CD4-positive, alpha-beta memory T cell (primary cell): ENCODE data around the gene DNAJC6. TPM values are rescaled to one million over a fixed set of nuclear protein-coding genes. Genes with fewer than 3 reads are reported as not detected.
A peak's percentile ranks its signal among the peaks of the same experiment; 100 is the strongest.

ENCODE experiments used
- CTCF ChIA-PET: fragments of 350-600 bp; sonication (Branson Sonifier 250); formaldehyde crosslinking; loops from one replicate; lab custom pipeline; 2021; ENCODE audit warnings: inconsistent platforms; ENCODE audit not compliant: partially characterized antibody; lab: Charles Lee
- POLR2A ChIA-PET: fragments of 350-600 bp; sonication (Branson Sonifier 250); formaldehyde crosslinking; loops from one replicate; lab custom pipeline; 2021; ENCODE audit not compliant: partially characterized antibody; lab: Charles Lee
- DNase-seq, 5 donors: peaks; one replicate each; pipeline versions ENCODE4 v3.0.0 to v3.0.0-alpha.2; 2020 to 2022; ENCODE audit warnings: mixed read lengths in 1 of 5
- H3K27ac ChIP-seq: one replicate; pipeline ENCODE4 v1.7.0; 2013; ENCODE audit warnings: low read depth, low read length
- H3K27me3 ChIP-seq: 2 replicates; pipeline ENCODE4 v1.7.0; 2013; ENCODE audit warnings: mild to moderate bottlenecking, low read length, moderate library complexity; ENCODE audit not compliant: insufficient read depth
- H3K36me3 ChIP-seq: 2 replicates; pipeline ENCODE4 v1.7.0; 2013; ENCODE audit warnings: mild to moderate bottlenecking, low read length, moderate library complexity; ENCODE audit not compliant: insufficient read depth
- H3K4me1 ChIP-seq: 2 replicates; pipeline ENCODE4 v1.7.0; 2013; ENCODE audit warnings: mild to moderate bottlenecking, low read length, moderate library complexity; ENCODE audit not compliant: insufficient read depth
- H3K4me3 ChIP-seq, 2 donors: one replicate each; pipeline ENCODE4 v1.7.0; 2013; ENCODE audit warnings: low read length in 2 of 2, mild to moderate bottlenecking in 1 of 2
- H3K9me3 ChIP-seq, 2 donors: one replicate each; pipeline ENCODE4 v1.7.0; 2013; ENCODE audit warnings: low read length in 2 of 2, control low read depth in 1 of 2; ENCODE audit not compliant: control insufficient read depth in 1 of 2
- H3K27ac Mint-ChIP-seq, 7 donors: one replicate each; pipeline ENCODE4 v1.8.0; 2020 to 2021; ENCODE audit warnings: mixed read lengths in 7 of 7, mild to moderate bottlenecking in 6 of 7, inconsistent platforms in 3 of 7, moderate library complexity in 3 of 7
- H3K27me3 Mint-ChIP-seq, 2 donors: one replicate each; pipeline ENCODE4 v1.8.0; 2020 to 2021; ENCODE audit warnings: mixed read lengths in 2 of 2
- H3K36me3 Mint-ChIP-seq, 2 donors: one replicate each; pipeline ENCODE4 v1.8.0; 2020 to 2021; ENCODE audit warnings: mixed read lengths in 2 of 2, inconsistent platforms in 1 of 2, mild to moderate bottlenecking in 1 of 2
- H3K4me1 Mint-ChIP-seq, 4 donors: one replicate each; pipeline ENCODE4 v1.8.0; 2020 to 2021; ENCODE audit warnings: mixed read lengths in 4 of 4, mild to moderate bottlenecking in 1 of 4
- H3K4me3 Mint-ChIP-seq, 8 donors: one replicate each; pipeline ENCODE4 v1.8.0; 2020 to 2021; ENCODE audit warnings: mixed read lengths in 8 of 8, mild to moderate bottlenecking in 7 of 8, moderate library complexity in 6 of 8, inconsistent platforms in 3 of 8
- H3K9me3 Mint-ChIP-seq, 8 donors: one replicate each; pipeline ENCODE4 v1.8.0; 2020 to 2021; ENCODE audit warnings: mixed read lengths in 8 of 8, mild to moderate bottlenecking in 5 of 8, inconsistent platforms in 3 of 8, moderate library complexity in 1 of 8
- intact Hi-C: fragments of 100-400 bp; cut with micrococcal nuclease; formaldehyde crosslinking; loops from one replicate; pipeline ENCODE4 v1.15.1; 2023
- polyA plus RNA-seq, 2 donors: library from polyadenylated mRNA; unstranded; fragments of 300-500 nt; fragmentation: Illumina TruSeq; gene quantifications; one replicate each; pipeline ENCODE4 v1.2.3, GENCODE V29; 2021
- total RNA-seq, 2 experiments: library from RNA; stranded (reverse); gene quantifications; one replicate each; pipeline ENCODE4 v1.2.3, GENCODE V29; 2021

The DNAJC6 gene
- total and polyA plus RNA-seq, 4 experiments from 2014 or later: 0.35 to 4.3 (median 2.2) TPM

GRCh38 chr1:65292861-65293593, 16.3 kb upstream of the DNAJC6 start:
- CTCF ChIA-PET: no interaction called here
- Histone ChIP-seq H3K36me3 (no peaks in the 10 kb centered on the region), H3K27ac (no peak overlapping the region), H3K27me3 (no peaks in the 10 kb centered on the region), H3K4me1 (no peaks in the 10 kb centered on the region), H3K4me3 (no peak overlapping the region), H3K9me3 (no peaks in the 10 kb centered on the region)
- H3K4me1 Mint-ChIP-seq: no peaks in the 10 kb centered on the region
- no peak overlapping the region for H3K4me3 Mint-ChIP-seq
- DNase-seq: no peak
- H3K36me3 Mint-ChIP-seq: peaks cover 0 to 3% of the 10 kb centered on the region in 2 donors
- no peak overlapping the region for H3K27ac Mint-ChIP-seq
- H3K27me3 Mint-ChIP-seq: peaks cover 2 to 5% of the 10 kb centered on the region in 2 donors
- intact Hi-C loops: no loop called here
- POLR2A ChIA-PET: no interaction called here
- peaks cover 0 to 2% (median 0%) of the 10 kb centered on the region in 8 donors for H3K9me3 Mint-ChIP-seq

GRCh38 chr1:65297706-65298105, 11.6 kb upstream of the DNAJC6 start:
- Mint-ChIP-seq H3K9me3 (peaks cover 0 to 3% (median 0%) of the 10 kb centered on the region in 8 donors), H3K36me3 (no peaks in the 10 kb centered on the region), H3K4me1 (no peaks in the 10 kb centered on the region), H3K27me3 (peaks cover 2 to 4% of the 10 kb centered on the region in 2 donors), H3K4me3 (no peak overlapping the region), H3K27ac (no peak overlapping the region)
- Histone ChIP-seq H3K4me3 (no peak overlapping the region), H3K9me3 (no peaks in the 10 kb centered on the region), H3K27ac (no peak overlapping the region), H3K27me3 (no peaks in the 10 kb centered on the region), H3K4me1 (no peaks in the 10 kb centered on the region), H3K36me3 (no peaks in the 10 kb centered on the region)
- no peak for DNase-seq
- ChIA-PET CTCF (no interaction called here), POLR2A (no interaction called here)
- intact Hi-C loops: no loop called here

- POLR2A ChIA-PET: no interaction called here
- intact Hi-C loops: no loop called here
- Mint-ChIP-seq H3K27ac (no peak overlapping the region), H3K9me3 (peaks cover 0 to 4% (median 0%) of the 10 kb centered on the region in 8 donors), H3K4me1 (no peaks in the 10 kb centered on the region), H3K4me3 (no peak overlapping the region), H3K36me3 (no peaks in the 10 kb centered on the region), H3K27me3 (peaks cover 2 to 6% of the 10 kb centered on the region in 2 donors)
- no peak for DNase-seq
- Histone ChIP-seq H3K36me3 (no peaks in the 10 kb centered on the region), H3K27me3 (no peaks in the 10 kb centered on the region), H3K9me3 (no peaks in the 10 kb centered on the region), H3K27ac (no peak overlapping the region), H3K4me1 (no peaks in the 10 kb centered on the region), H3K4me3 (no peak overlapping the region)
- CTCF ChIA-PET: interaction anchor here (1.4 kb wide), 1 partner anchor 388 kb away, joined by 4 read pairs; no protein-coding TSS in a partner anchor
These were observed 10.0 kb upstream of the DNAJC6 start for GRCh38 chr1:65299328-65299727.

DNA sequence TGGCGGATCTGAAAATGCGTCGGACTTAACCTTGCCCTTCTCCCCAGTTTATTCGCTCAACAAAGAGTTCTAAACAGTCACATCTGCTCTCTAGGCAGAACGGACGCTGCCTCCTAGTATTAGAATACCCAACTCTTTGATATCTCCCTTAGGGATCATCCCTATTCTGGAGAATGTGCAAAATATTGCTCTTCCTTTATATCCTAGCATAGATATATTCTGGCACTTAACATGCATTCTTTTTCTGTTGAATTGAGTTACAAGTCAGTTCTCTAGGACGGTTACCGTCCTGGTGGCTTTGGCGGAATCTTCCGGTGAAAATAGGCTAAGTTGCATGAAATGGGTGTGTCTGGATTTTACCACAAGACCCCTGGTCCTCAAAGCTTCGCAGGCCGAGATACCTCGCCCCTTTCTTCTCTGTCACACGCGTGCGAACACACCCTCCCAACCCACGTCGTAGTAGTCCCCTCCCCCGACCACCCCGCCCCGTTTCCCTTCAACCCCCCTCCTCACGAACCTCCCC, 501 bp upstream of the DNAJC6 start:
- H3K9me3 Mint-ChIP-seq: peaks cover 0 to 9% (median 2%) of the 10 kb centered on the region in 8 donors
- peaks cover 38 to 40% of the 10 kb centered on the region in 2 donors for H3K27me3 Mint-ChIP-seq
- Histone ChIP-seq H3K9me3 (no peaks in the 10 kb centered on the region), H3K4me3 (no peak overlapping the region), H3K4me1 (no peaks in the 10 kb centered on the region), H3K36me3 (no peaks in the 10 kb centered on the region), H3K27me3 (peaks cover 8% of the 10 kb centered on the region), H3K27ac (no peak overlapping the region)
- H3K4me3 Mint-ChIP-seq: peak overlapping the region in 4 of 8 donors; percentile 4 to 46 (median 32)
- no peak for DNase-seq
- ChIA-PET CTCF (no interaction called here), POLR2A (interaction anchor here (1.3 kb wide), 1 partner anchor 54 kb away, joined by 3 read pairs; no protein-coding TSS in a partner anchor)
- H3K36me3 Mint-ChIP-seq: peaks cover 0 to 6% of the 10 kb centered on the region in 2 donors
- intact Hi-C loops: no loop called here
- peaks cover 2 to 15% (median 6%) of the 10 kb centered on the region in 4 donors for H3K4me1 Mint-ChIP-seq
- no peak overlapping the region for H3K27ac Mint-ChIP-seq

DNA sequence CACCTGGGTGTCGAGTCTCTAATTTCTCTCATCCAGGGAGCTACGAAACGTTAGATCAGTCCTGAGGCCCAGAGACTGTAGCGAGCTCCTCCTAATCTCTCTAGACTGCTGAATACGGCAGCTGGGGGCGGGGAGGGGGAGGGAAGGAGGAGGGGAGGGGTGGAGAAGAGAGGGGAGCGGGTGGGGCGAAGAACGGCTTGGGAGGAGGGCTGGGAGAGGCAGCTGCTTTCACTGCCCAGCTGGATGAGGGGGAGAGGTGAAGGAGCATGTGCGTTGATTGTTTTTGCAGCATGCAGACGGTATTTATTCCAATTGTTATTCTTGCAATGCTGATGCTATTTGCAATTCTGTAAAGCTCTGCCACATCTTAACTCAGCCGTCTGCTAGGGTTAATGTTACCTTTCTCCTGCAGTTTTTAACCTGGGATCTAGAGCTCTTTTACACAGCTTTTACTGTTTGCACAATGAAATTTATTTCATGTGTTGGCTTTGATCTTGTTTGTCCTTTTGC, 790 bp downstream of the DNAJC6 start:
- Histone ChIP-seq H3K36me3 (no peaks in the 10 kb centered on the region), H3K4me1 (no peaks in the 10 kb centered on the region), H3K27ac (no peak overlapping the region), H3K9me3 (no peaks in the 10 kb centered on the region), H3K4me3 (no peak overlapping the region), H3K27me3 (peaks cover 8% of the 10 kb centered on the region)
- Mint-ChIP-seq H3K36me3 (peaks cover 0 to 6% of the 10 kb centered on the region in 2 donors), H3K4me3 (peak overlapping the region in 5 of 8 donors; percentile 11 to 65 (median 18)), H3K27ac (no peak overlapping the region), H3K27me3 (peaks cover 35 to 40% of the 10 kb centered on the region in 2 donors), H3K9me3 (peaks cover 0 to 9% (median 2%) of the 10 kb centered on the region in 8 donors), H3K4me1 (peaks cover 2 to 15% (median 6%) of the 10 kb centered on the region in 4 donors)
- ChIA-PET POLR2A (interaction anchor here (1.0 kb wide), 1 partner anchor 110 kb away, joined by 3 read pairs; the partner anchor contains the start of genes LEPR and LEPROT), CTCF (interaction anchor here (0.7 kb wide), 1 partner anchor 714 kb away, joined by 3 read pairs; no protein-coding TSS in a partner anchor)
- no peak for DNase-seq
- intact Hi-C loops: no loop called here

DNA sequence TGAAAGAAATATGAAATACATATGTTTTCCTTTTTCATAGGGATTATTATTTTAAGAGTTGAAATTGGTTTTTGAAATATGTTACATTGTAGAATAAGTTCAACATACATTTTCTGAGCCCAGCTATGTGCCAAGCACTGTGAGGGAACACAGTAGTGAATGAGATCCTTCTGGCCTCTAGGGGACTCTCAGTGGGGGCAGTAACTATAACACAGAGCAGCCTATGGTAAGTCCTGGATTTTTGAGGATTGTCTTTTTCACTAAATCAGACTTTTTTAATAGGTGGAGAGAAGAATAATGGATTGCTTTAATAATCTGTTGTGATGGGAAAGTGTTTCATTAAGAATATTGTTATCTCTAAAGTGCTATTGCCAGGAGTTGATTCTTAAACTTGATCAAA, 2.4 kb downstream of the DNAJC6 start:
- Histone ChIP-seq H3K27me3 (peaks cover 8% of the 10 kb centered on the region), H3K4me1 (no peaks in the 10 kb centered on the region), H3K4me3 (no peak overlapping the region), H3K27ac (no peak overlapping the region), H3K36me3 (no peaks in the 10 kb centered on the region), H3K9me3 (no peaks in the 10 kb centered on the region)
- H3K27ac Mint-ChIP-seq: no peak overlapping the region
- ChIA-PET POLR2A (no interaction called here), CTCF (no interaction called here)
- peaks cover 0 to 6% of the 10 kb centered on the region in 2 donors for H3K36me3 Mint-ChIP-seq
- H3K4me1 Mint-ChIP-seq: peaks cover 2 to 15% (median 6%) of the 10 kb centered on the region in 4 donors
- no peak for DNase-seq
- H3K9me3 Mint-ChIP-seq: peaks cover 0 to 9% (median 2%) of the 10 kb centered on the region in 8 donors
- peaks cover 31 to 42% of the 10 kb centered on the region in 2 donors for H3K27me3 Mint-ChIP-seq
- intact Hi-C loops: no loop called here
- no peak overlapping the region for H3K4me3 Mint-ChIP-seq

DNA sequence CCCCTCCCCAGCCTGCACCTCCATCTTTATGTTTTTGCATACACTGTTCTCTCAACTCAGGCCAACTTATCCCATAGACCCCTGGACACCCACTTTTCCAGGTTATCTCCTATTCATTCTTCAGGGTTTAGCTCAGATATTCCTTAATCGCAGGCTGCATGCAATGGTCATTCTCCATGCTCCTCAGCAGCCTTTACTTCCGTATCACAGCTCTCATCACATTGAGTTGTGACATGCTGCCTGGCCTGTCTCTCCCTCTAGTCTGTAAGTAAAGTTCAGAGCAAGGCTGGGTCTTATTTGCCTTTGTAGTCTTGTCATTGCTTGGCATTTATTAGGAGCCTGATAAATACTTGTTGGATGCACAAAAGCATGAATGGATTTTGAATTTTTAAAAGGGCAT, 6.9 kb downstream of the DNAJC6 start:
- H3K4me1 ChIP-seq: no peaks in the 10 kb centered on the region
- Mint-ChIP-seq H3K4me1 (no peaks in the 10 kb centered on the region), H3K9me3 (peaks cover 2 to 11% (median 4%) of the 10 kb centered on the region in 8 donors), H3K4me3 (no peak overlapping the region), H3K27ac (no peak overlapping the region), H3K27me3 (peaks cover 11 to 19% of the 10 kb centered on the region in 2 donors), H3K36me3 (peaks cover 4 to 17% of the 10 kb centered on the region in 2 donors)
- H3K27me3 ChIP-seq: no peaks in the 10 kb centered on the region
- CTCF ChIA-PET: no interaction called here
- H3K36me3 ChIP-seq: no peaks in the 10 kb centered on the region
- no peak for DNase-seq
- no peak overlapping the region for H3K27ac ChIP-seq
- H3K9me3 ChIP-seq: no peaks in the 10 kb centered on the region
- no peak overlapping the region for H3K4me3 ChIP-seq
- POLR2A ChIA-PET: no interaction called here
- intact Hi-C loops: no loop called here
